ENCODE measurements around the gene TCF7L2.

Gene TCF7L2

DNA sequence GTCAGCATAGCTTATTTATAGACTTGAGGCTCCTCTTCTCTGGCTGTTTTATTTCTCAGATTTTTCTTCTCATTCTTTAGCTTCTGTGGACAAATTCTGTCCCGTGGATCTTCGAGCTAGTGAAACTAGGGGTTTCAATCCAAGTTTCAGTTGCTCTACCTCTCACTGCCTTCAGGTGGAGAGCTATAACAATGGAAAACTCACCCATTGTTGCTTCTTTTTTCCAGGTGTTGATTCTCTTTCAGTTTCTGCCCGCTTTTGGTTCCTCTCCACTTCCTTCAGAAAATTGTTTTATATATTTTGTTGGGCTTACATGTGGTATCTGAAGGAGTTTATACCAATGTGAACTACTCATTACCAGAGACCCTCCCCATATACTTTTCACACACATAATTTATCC lies 266.1 kb downstream of the TCF7L2 start:
- in situ Hi-C loops (cut with MboI; ENCODE audit: low pct_unique_long_range_greater_than_20kb, low sequenced_read_pairs, unreplicated experiment), result no loop called here
- no peak for DNase-seq (ENCODE audit: low spot score)
- TF ChIP-seq, protein P1, sequence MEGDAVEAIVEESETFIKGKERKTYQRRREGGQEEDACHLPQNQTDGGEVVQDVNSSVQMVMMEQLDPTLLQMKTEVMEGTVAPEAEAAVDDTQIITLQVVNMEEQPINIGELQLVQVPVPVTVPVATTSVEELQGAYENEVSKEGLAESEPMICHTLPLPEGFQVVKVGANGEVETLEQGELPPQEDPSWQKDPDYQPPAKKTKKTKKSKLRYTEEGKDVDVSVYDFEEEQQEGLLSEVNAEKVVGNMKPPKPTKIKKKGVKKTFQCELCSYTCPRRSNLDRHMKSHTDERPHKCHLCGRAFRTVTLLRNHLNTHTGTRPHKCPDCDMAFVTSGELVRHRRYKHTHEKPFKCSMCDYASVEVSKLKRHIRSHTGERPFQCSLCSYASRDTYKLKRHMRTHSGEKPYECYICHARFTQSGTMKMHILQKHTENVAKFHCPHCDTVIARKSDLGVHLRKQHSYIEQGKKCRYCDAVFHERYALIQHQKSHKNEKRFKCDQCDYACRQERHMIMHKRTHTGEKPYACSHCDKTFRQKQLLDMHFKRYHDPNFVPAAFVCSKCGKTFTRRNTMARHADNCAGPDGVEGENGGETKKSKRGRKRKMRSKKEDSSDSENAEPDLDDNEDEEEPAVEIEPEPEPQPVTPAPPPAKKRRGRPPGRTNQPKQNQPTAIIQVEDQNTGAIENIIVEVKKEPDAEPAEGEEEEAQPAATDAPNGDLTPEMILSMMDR (IDR thresholded peaks at IDR 0.05; ENCODE audit: extremely low read depth, insufficient read depth, missing control alignments), result no peak

Measured in GM13977 (cell line).